ENCODE results near the gene FNBP1.

FNBP1 gene

GRCh38 chr9:129964901-129965734, 77.9 kb downstream of the FNBP1 start:
- no peak overlapping the region for H3K4me3 ChIP-seq (replicated peaks in 1 of 2; ENCODE audit: low read depth in 2 of 2, low read length in 2 of 2)
- peak; percentile 66 to 86 for DNase-seq (ENCODE audit: low read depth in 2 of 2)
- TF ChIP-seq, protein P1, sequence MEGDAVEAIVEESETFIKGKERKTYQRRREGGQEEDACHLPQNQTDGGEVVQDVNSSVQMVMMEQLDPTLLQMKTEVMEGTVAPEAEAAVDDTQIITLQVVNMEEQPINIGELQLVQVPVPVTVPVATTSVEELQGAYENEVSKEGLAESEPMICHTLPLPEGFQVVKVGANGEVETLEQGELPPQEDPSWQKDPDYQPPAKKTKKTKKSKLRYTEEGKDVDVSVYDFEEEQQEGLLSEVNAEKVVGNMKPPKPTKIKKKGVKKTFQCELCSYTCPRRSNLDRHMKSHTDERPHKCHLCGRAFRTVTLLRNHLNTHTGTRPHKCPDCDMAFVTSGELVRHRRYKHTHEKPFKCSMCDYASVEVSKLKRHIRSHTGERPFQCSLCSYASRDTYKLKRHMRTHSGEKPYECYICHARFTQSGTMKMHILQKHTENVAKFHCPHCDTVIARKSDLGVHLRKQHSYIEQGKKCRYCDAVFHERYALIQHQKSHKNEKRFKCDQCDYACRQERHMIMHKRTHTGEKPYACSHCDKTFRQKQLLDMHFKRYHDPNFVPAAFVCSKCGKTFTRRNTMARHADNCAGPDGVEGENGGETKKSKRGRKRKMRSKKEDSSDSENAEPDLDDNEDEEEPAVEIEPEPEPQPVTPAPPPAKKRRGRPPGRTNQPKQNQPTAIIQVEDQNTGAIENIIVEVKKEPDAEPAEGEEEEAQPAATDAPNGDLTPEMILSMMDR (IDR thresholded peaks at IDR 0.05; ENCODE audit: low read depth, low read length): no peak

DNA sequence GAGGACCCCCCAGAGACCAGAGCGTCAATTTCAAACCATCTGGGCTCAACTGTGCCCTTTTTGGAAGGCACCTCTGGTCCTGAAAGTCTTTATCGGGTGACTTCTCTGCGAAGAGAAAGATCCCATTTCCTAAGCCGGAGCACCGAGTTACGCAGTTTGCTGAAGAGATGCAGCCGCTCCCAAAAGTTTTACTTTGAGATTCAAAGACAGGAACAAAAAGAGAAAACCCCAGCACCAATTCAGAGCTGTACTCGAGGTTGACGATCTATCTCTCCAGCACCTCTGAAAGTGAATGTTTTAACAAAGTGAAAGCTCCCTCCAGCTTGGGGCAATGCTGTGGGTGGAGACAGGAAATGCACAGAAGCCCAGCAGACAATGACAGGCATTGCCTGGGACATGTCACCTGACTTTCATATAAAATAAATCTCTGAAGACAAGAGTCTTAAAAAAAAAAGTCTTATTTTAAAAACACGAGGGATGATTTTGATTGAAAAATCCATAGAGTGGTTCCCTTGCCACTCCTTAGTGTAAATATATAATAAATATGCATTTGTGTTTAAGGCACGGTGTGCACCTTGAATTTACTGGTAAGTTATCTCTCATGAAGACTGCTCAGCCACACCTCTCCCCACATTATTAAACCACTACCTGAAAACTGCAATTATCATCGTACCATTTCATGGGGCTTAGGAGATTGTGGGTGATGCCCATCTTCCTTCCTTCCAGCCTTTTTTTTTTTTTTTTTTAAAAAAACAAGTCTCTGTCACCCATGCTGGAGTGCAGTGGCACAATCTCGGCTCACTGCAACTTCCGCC, 79.9 kb downstream of the FNBP1 start:
- H3K4me3 ChIP-seq (replicated peaks in 1 of 2; ENCODE audit: low read depth in 2 of 2, low read length in 2 of 2): peak overlapping the region; percentile 33 to 55
- TF ChIP-seq, protein P1 (IDR thresholded peaks at IDR 0.05; ENCODE audit: low read depth, low read length): no peak
- DNase-seq (ENCODE audit: low read depth in 2 of 2): peak; percentile 71

GRCh38 chr9:129962451-129962864, 80.5 kb downstream of the FNBP1 start:
- TF ChIP-seq, protein P1 (IDR thresholded peaks at IDR 0.05; ENCODE audit: low read depth, low read length): no peak
- peak overlapping the region; percentile 33 to 55 for H3K4me3 ChIP-seq (replicated peaks in 1 of 2; ENCODE audit: low read depth in 2 of 2, low read length in 2 of 2)
- no peak for DNase-seq (ENCODE audit: low read depth in 2 of 2)

DNA sequence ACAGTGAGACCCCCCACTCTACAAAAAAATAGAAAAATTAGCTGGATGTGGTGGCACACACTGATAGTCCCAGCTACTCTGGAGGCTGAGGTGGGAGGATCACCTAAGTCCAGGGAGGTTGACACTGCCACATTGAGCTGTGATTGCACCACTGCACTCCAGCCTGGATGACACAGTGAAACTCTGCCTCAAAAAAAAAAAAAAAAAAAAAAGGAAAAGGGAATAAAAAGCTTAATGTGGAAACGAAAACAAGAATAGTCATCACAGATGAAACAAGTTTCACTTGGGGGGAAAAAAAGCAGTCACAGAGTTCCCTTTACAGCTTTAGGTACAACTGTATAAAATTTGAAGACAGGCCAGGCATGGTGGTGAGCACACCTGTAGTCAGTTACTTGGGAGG, 84.2 kb downstream of the FNBP1 start:
- DNase-seq (ENCODE audit: low read depth in 2 of 2): no peak
- H3K4me3 ChIP-seq (replicated peaks in 1 of 2; ENCODE audit: low read depth in 2 of 2, low read length in 2 of 2): no peak overlapping the region
- TF ChIP-seq, protein P1 (IDR thresholded peaks at IDR 0.05; ENCODE audit: low read depth, low read length): no peak

DNA sequence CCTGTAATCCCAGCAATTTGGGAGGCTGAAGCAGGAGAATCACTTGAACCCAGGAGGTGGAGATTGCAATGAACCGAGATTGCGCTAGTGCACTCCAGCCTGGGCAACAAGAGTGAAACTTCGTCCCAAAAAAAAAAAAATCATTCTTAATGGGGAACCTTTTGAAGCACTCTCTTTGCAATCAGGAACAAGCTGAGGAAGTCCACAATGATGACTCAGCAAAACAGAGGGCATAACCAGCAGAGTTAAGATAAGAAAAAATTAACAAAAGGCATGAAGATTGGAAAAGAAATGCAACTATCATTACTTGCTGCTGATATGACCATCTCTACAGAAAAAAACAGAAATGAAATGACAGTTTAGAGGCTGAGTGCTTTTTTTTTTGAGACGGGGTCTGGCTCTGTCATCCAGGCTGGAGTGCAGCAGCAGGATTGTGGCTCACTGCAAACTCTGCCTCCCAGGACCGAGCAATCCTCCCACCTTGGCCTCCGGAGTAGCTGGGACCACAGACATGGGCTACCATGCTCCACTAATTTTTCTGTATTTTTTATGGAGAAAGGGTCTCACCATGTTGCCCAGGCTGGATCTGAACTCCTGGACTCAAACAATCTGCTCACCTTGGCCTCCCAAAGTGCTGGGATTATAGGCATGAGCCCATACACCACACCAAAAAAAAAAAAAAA, 88.0 kb downstream of the FNBP1 start:
- no peak overlapping the region for H3K4me3 ChIP-seq (replicated peaks in 1 of 2; ENCODE audit: low read depth in 2 of 2, low read length in 2 of 2)
- DNase-seq (ENCODE audit: low read depth in 2 of 2): peak; percentile 27 to 74
- TF ChIP-seq, protein P1 (IDR thresholded peaks at IDR 0.05; ENCODE audit: low read depth, low read length): no peak

GRCh38 chr9:129953736-129954135, 89.3 kb downstream of the FNBP1 start:
- TF ChIP-seq, protein P1 (IDR thresholded peaks at IDR 0.05; ENCODE audit: low read depth, low read length): no peak
- no peak for DNase-seq (ENCODE audit: low read depth in 2 of 2)

More at GRCh38 chr9:129953736-129954135, 89.3 kb downstream of the FNBP1 start:
- no peak overlapping the region for H3K4me3 ChIP-seq (replicated peaks in 1 of 2; ENCODE audit: low read depth in 2 of 2, low read length in 2 of 2)

Measured in cardiac fibroblast (primary cell).